ENCODE measurements around the gene NCAM1. TPM values are rescaled to one million over a fixed set of nuclear protein-coding genes. Genes with fewer than 3 reads are reported as not detected.
A peak's percentile ranks its signal among the peaks of the same experiment; 100 is the strongest.

NCAM1 gene
- total RNA-seq, 1 donor from 2014 or later: 26.8 TPM

- DNase-seq: no peak
These were observed 7.9 kb downstream of the NCAM1 start for GRCh38 chr11:112968941-112969713.

GRCh38 chr11:112971195-112971594, 10.0 kb downstream of the NCAM1 start:
- DNase-seq: no peak

- no peak for DNase-seq
These were observed 10.6 kb downstream of the NCAM1 start for GRCh38 chr11:112971827-112972226.

- DNase-seq: no peak
These were observed 11.4 kb downstream of the NCAM1 start for GRCh38 chr11:112972399-112973145.

- DNase-seq: no peak
These were observed 13.8 kb downstream of the NCAM1 start for GRCh38 chr11:112975051-112975450.

- no peak for DNase-seq
These were observed 14.3 kb downstream of the NCAM1 start for GRCh38 chr11:112975493-112975892.

- DNase-seq: no peak
These were observed 16.5 kb downstream of the NCAM1 start for GRCh38 chr11:112977755-112978154.

- DNase-seq: no peak
These were observed 22.7 kb downstream of the NCAM1 start for GRCh38 chr11:112983887-112984286.

- DNase-seq: no peak
These were observed 28.0 kb downstream of the NCAM1 start for GRCh38 chr11:112989198-112989597.

- DNase-seq: no peak
These were observed 32.6 kb downstream of the NCAM1 start for GRCh38 chr11:112993808-112994207.

GRCh38 chr11:112995423-112996090, 34.3 kb downstream of the NCAM1 start:
- no peak for DNase-seq

- DNase-seq: no peak
These were observed 35.8 kb downstream of the NCAM1 start for GRCh38 chr11:112996994-112997393.

GRCh38 chr11:112997857-112998466, 36.7 kb downstream of the NCAM1 start:
- DNase-seq: no peak

GRCh38 chr11:112999520-112999919, 38.3 kb downstream of the NCAM1 start:
- DNase-seq: no peak

- DNase-seq: no peak
These were observed 40.5 kb downstream of the NCAM1 start for GRCh38 chr11:113001709-113002108.

GRCh38 chr11:113006896-113007445, 45.8 kb downstream of the NCAM1 start:
- DNase-seq: no peak

- DNase-seq: peak; percentile 18
These were observed 53.3 kb downstream of the NCAM1 start for GRCh38 chr11:113014262-113015097.

- DNase-seq: no peak
These were observed 53.9 kb downstream of the NCAM1 start for GRCh38 chr11:113015098-113015455.

- DNase-seq: no peak
These were observed 55.7 kb downstream of the NCAM1 start for GRCh38 chr11:113016905-113017304.

GRCh38 chr11:113018913-113019312, 57.7 kb downstream of the NCAM1 start:
- no peak for DNase-seq

GRCh38 chr11:113019711-113020110, 58.5 kb downstream of the NCAM1 start:
- no peak for DNase-seq

GRCh38 chr11:113021111-113021510, 59.9 kb downstream of the NCAM1 start:
- DNase-seq: no peak
